AG04450 (cell line): Measurements from ENCODE around the gene WNT3. TPM values are rescaled to one million over a fixed set of nuclear protein-coding genes. Genes with fewer than 3 reads are reported as not detected.

Source experiments
- CTCF ChIA-PET: fragments of 300-600, 350-600 bp; formaldehyde crosslinking; extraction: SDS; loops from one replicate; lab custom pipeline; 2022; ENCODE audit warnings: antibody characterized with exemption, inconsistent platforms; lab: Charles Lee
- POLR2A ChIA-PET: fragments of 350-600 bp; formaldehyde crosslinking; extraction: SDS; loops from one replicate; lab custom pipeline; 2021; ENCODE audit warnings: antibody characterized with exemption, inconsistent platforms; lab: Yijun Ruan, JAX
- DNase-seq: peaks from one replicate; pipeline ENCODE4 v3.0.0-alpha.2; 2011; ENCODE audit warnings: low read depth, low spot score
- H3K27ac ChIP-seq: one replicate; pipeline ENCODE4 v1.5.1; 2012; ENCODE audit warnings: low read depth, low read length, control low read depth
- H3K27me3 ChIP-seq: one replicate; pipeline ENCODE4 v1.6.0; 2012; ENCODE audit warnings: low read length; ENCODE audit not compliant: control insufficient read depth, insufficient read depth
- H3K4me3 ChIP-seq: 2 replicates; pipeline ENCODE4 v1.5.1; 2011; ENCODE audit warnings: mild to moderate bottlenecking, low read depth, low read length, control low read depth
- H3K9me3 ChIP-seq: 2 replicates; pipeline ENCODE4 v1.5.1; 2012; ENCODE audit warnings: low read length; ENCODE audit not compliant: control insufficient read depth, insufficient read depth
- polyA plus RNA-seq: library from polyadenylated mRNA; depleted of rRNA; stranded (reverse); fragments of >200 nt; gene quantifications from 2 replicates; pipeline ENCODE4 v1.2.3, GENCODE V29; 2011
- TF ChIP-seq, protein P1 (sequence below): IDR thresholded peaks from 2 replicates; pipeline ENCODE4 v1.5.1; 2011; ENCODE audit warnings: low read depth, low read length, control low read depth, inconsistent platforms

Gene WNT3
- polyA plus RNA-seq, 1 experiment, result 1.4 TPM

DNA sequence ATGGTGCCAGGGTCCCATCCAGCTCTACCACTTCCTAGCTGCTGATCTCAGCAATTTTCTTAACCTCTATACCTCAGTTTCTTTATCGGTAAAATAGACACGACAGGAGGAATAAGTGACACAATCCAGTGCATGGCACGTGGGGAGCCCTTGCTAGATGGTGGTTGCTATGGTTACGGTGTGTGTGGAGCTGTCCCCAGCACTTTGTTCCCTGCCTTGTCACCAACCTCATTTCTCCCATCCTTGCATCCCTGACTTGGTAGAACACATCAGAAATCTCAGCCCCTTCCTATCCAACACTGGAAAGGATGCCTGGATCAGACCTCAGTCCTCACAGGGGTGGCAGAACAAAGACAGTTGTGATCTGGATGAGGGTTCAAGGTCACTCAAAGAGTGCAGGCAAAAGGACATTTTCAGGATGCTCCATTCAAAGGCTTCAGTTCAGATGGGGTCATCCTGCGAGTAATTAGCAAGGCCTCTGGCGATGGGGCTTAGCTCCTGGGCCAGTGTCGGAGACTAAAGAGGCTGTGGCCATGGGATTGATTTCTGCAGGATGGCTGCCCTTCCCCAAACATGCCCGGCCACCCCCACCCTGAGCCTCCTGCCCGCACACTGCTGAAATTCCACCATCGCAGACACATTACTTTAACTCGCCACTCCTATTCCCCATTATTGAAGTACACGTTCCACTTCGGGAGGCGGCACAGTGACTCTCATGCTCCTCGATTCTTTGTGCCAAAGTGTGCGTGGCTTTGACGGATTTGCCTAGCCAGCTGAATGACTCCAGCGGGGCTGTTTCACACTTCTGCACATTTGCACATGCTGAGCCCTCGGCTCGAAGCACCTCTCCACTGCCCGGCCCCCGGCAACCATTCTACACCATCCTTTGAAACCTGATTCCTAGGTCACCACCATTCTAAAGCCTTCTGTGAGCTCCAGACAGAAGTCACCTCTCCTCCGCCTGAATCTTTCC, 40.3 kb downstream of the WNT3 start:
- Histone ChIP-seq H3K27ac (no peak overlapping the region), H3K4me3 (no peak overlapping the region), H3K9me3 (no peaks in the 10 kb centered on the region; the same call in 1 of the 2 replicates), H3K27me3 (peaks cover 11% of the 10 kb centered on the region)
- TF ChIP-seq, protein P1, sequence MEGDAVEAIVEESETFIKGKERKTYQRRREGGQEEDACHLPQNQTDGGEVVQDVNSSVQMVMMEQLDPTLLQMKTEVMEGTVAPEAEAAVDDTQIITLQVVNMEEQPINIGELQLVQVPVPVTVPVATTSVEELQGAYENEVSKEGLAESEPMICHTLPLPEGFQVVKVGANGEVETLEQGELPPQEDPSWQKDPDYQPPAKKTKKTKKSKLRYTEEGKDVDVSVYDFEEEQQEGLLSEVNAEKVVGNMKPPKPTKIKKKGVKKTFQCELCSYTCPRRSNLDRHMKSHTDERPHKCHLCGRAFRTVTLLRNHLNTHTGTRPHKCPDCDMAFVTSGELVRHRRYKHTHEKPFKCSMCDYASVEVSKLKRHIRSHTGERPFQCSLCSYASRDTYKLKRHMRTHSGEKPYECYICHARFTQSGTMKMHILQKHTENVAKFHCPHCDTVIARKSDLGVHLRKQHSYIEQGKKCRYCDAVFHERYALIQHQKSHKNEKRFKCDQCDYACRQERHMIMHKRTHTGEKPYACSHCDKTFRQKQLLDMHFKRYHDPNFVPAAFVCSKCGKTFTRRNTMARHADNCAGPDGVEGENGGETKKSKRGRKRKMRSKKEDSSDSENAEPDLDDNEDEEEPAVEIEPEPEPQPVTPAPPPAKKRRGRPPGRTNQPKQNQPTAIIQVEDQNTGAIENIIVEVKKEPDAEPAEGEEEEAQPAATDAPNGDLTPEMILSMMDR, result no peak
- no peak for DNase-seq
- ChIA-PET POLR2A (no interaction called here), CTCF (interaction anchor here (1.1 kb wide), 1 partner anchor 65 kb away, joined by 3 read pairs; no protein-coding TSS in a partner anchor)

DNA sequence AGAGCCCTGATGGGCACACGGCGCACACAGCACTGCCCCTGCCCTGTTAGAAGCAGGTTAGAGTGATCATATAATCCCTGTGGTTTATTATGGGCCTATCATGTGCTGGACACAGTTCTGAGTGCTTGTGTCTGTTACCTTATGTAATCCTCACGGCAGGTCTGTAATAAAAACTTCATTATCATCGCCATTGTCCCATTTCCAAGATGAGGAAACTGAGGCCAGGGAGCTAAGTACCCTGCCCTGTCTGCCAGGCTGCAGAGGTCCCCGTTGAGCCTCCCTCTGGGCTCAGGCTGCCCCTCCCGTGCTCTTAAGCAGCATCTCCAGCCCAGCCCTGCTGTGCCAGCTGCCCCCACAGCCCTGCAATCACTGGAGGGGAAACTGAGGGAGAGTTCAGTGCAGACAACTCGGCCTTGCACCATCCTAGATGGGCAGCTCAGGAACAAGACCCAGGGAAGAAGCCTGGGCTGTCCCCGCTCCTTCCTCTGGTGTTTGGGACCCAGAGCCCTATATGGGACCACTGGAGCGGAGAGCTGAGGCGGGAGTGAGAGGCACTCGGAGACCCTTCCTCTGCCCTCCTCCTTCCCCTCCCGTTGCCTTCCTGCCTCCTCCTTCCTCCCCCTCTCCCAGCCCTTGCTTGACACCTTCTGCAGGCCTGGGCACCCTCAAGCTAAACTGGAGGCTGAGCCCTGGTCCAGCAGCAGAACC, 42.0 kb downstream of the WNT3 start:
- DNase-seq, result no peak
- ChIA-PET POLR2A (no interaction called here), CTCF (no interaction called here)
- TF ChIP-seq, protein P1, result no peak
- H3K27ac ChIP-seq, result no peak overlapping the region
- no peak overlapping the region for H3K4me3 ChIP-seq
- no peaks in the 10 kb centered on the region; the same call in 1 of the 2 replicates for H3K9me3 ChIP-seq
- peaks cover 10% of the 10 kb centered on the region for H3K27me3 ChIP-seq

DNA sequence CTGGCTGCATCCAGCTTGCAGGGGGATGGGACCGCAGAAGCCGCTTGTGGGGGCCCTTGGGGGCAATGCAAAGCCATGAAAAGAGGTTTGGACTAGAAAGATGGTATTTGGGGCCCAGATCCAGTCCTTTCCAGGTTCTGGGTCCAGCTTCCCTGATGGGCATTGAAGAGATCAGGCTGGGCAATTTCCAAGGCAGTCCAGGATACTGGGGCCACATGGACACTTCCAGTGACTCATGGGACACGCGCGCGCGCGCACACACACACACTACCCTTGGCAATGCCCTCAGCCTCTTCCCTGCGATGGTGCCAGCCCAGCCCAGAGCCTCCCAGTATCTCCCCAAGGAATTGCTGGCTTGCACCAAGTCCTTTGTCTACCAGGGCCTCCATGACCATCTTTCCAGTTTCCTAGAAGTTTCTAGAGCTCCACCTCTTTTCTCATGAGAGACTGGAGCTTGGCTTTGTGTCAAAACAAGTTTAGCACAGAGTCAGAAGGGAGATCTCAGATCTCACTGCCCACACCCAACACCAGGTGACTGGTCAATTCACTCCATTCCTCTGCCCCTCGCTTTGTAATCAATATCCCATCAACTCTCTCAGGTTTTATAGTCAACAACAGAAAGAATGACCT, 44.3 kb downstream of the WNT3 start:
- H3K4me3 ChIP-seq, result no peak overlapping the region
- ChIA-PET CTCF (no interaction called here), POLR2A (no interaction called here)
- no peak overlapping the region for H3K27ac ChIP-seq
- TF ChIP-seq, protein P1, result no peak
- H3K27me3 ChIP-seq, result peaks cover 10% of the 10 kb centered on the region
- DNase-seq, result no peak
- H3K9me3 ChIP-seq, result no peaks in the 10 kb centered on the region; the same call in 1 of the 2 replicates

DNA sequence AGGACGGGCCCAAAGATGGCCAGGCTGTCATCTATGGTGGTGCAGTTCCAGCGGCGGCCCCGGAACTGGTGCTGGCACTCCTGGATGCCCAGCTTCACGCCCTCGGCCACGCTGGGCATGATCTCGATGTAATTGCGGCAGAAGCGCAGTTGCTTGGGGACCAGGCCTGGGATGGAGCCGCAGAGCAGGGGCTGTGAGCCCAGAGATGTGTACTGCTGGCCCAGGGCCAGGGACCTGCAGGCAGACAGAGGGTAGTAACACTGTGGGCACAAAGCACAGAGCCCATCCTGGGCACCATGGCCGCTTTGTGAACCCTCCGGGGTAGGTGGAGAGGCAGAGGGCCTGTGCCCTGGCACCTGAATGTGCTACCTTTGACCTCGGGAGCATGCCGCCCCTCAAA, 44.8 kb downstream of the WNT3 start:
- TF ChIP-seq, protein P1, result no peak
- ChIA-PET POLR2A (no interaction called here), CTCF (no interaction called here)
- no peaks in the 10 kb centered on the region; the same call in 1 of the 2 replicates for H3K9me3 ChIP-seq
- no peak for DNase-seq
- H3K27ac ChIP-seq, result no peak overlapping the region
- no peak overlapping the region for H3K4me3 ChIP-seq
- H3K27me3 ChIP-seq, result peaks cover 8% of the 10 kb centered on the region
